COR-L47 (cell line): ENCODE results near the gene PHF19.

Experiments
- DNase-seq: peaks from one replicate; lab custom pipeline; 2025; lab: John Stamatoyannopoulos, UW

PHF19 gene

DNA sequence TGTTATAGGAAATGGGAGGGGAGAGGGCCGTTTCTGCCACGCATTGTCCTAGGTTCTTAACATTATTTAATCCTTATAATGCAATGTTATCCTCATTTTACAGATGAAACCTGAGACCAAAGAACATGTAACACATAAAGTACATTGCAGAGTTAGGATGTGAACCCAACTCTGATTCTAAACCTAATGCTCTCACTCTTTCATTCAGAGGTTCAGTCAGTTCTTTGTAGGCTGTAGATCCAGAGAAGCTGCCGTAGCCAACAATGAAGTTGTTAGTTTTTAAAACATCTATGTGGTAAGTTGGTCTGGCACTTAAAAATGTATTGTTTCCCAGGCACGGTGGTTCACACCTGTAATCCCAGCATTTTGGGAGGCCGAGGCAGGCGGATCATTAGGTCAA lies 23.8 kb downstream of the PHF19 start:
- DNase-seq: no peak

GRCh38 chr9:120852240-120853010 lies 24.6 kb downstream of the PHF19 start:
- DNase-seq: no peak

GRCh38 chr9:120851449-120851848 lies 25.5 kb downstream of the PHF19 start:
- no peak for DNase-seq

DNA sequence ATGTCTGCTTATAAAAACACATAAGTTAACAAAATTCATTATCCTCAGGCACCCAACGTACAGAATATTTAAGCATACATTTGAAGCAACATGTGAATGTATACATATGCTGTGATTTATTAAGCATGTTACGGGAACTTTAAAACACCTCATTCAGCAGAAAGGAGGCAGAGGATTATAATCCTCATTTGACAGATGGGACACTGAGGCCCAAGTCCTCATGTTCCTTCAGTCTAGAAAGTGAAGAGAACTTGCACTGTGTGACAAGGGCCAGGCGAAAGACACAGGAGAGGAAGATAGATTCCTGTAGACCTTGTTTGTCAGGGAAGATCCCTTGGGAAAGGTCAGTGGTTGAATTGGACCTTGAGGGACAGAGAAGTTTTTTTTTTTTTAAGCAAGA lies 26.7 kb downstream of the PHF19 start:
- DNase-seq: no peak

- DNase-seq: no peak
Measured at GRCh38 chr9:120846906-120847305, 30.1 kb downstream of the PHF19 start.

GRCh38 chr9:120846251-120846889 lies 30.6 kb downstream of the PHF19 start:
- DNase-seq: no peak

DNA sequence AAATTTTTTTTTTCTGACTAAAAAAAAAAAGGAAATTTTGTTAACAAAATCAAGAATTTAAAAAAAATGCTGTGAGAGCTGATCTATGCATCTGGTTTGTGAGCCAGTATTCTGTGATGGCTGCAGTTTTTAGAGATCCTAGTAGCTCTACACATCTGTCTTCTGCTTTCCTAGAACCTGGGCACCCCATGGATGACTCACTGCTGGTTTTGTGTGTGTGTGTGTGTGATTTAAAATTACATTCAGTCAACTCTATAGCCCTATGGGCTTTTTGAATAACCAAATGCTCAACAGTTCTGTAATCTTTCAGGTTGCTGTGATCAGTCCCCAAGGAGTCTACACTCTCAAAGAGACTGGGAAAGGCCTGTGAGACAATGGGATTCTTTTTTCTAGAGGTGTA lies 31.7 kb downstream of the PHF19 start:
- DNase-seq: no peak

DNA sequence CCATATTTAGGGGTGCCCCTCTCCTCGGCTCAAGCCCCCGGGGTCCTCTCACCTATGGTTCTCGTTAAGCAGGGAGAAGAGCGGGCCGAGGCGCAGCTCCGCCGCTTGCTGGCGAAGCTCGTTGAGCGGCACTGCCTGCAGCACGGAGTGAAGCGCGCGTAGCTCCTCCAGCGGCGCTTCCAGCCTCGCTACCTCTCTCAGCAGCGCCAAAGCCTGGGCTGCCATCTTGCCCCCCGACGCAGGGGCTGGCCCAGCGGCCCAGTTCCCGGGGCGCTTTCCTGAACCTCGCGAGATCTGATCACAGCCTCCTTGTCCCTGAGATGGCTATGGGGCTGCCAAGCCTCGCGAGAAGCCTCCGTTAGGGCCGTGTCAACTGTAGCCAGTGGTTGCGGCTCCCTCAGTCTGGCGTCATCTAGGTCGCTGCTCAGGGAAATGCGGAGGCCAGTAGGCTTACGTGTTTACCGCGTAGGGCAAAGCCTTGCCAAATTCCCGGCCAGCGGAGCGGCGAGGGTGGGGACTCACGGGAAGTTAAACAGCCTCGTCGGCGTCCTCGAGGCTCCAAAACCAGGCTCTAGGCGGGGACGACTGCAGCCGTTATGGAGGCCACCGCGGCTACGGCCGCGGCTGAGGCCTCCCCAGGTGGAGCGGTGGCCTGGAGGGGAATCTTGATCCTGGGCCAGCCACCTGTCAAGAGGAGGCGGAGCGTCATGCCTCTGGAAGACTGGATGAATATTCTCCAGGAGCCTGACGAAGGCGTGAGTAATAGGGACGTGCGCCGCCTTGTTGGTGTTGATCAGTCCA lies 34.1 kb downstream of the PHF19 start, which contains the start of gene PSMD5:
Gene PSMD5 (minus strand): TSS at position 238 of the 801 bp plus-strand sequence. CDS start 13 bp downstream, at position 225.
- peak; percentile 99 for DNase-seq

DNA sequence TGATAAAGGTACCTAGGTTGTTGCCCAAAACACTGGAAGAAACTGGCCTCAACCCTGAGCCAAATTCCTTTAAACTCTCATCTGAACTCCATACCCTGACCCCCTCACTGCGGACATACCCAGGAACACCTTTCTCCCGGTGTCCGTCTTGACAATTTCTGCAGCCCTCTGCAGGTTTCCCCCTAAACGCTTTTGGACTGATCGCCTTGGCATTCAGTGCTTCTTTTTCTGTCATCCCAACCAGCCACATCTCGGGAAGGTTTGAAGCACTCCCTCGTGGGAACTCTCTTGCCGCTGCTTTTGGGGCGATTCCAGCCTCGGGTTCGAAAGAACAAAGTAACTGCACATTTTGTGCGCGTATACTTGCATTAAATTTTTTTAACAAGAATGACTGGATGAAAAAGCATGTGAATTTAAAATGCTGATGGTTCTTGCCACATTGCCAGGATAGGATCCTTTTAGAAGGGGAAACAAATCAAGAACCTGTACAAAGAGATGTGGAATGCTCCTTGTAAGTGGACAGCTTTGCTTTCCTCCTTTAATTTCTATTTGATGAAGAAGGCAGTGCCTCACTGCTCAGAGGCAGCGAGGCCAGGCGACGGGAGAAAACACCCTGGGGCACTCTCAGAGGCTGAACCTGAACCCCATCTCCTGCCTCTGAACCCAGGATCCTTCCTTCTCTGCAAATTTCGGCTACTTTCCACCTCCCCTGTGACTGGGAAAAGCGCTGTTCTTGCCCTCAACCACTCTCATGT lies 34.9 kb downstream of the PHF19 start:
- no peak for DNase-seq

GRCh38 chr9:120839146-120839545 lies 37.8 kb downstream of the PHF19 start:
- DNase-seq: no peak

- DNase-seq: no peak
Measured at GRCh38 chr9:120837921-120838320, 39.1 kb downstream of the PHF19 start.

- DNase-seq: no peak
Measured at GRCh38 chr9:120833325-120833724, 43.7 kb downstream of the PHF19 start.

DNA sequence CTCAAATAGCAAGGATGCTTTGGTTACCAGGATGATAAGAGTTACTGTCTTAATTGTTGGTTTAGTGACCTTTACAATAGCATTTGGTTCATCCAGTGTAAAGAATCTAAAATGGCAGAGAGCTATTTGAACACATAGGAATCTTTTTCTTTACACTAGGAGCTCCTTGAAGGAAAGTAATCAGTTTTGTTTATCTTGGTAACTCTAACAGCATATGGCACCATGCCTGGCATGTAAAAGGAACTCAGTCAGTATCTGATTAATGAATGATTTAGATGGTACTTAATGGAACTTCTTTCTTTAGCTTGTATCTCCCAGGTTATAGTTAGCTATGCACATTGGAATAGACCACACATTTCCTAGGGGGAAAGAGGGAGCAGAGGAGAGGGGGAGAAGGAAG lies 44.2 kb downstream of the PHF19 start:
- no peak for DNase-seq

DNA sequence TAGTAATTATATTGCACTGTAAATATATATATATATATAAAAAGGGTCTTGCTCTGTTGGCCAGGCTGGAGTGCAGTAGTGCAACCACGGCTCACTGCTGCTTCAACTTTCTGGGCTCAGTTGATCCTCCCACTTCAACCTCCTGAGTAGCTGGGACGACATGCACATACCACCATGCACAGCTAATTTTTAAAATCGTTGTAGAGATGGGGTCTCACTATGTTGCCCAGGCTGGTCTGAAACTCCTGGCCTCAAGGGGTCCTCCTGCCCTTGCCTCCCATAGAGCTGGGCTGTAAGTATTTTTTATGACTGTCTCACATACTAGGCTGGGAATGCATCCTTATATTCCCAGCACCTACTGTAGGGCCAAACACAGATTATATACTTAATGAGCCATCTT lies 46.1 kb downstream of the PHF19 start:
- no peak for DNase-seq

- DNase-seq: no peak
Measured at GRCh38 chr9:120830151-120830550, 46.8 kb downstream of the PHF19 start.

DNA sequence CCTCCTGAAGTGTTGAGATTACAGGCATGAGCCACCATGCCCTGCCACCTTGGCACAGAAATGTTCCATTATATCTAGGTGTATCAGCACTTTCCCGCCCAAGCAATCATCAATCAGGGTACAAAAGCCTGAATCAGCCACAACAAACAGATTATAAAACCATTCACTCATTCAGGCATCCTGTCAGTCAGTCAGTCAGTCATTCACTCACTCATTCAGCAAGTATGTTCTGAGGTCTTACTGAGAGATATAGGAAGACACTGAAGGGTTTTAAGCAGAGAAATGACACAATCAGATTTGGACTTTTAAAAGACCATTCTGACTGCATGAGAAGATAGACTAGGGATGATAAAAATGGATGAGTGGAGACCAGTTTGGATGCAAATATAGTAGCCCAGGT lies 47.3 kb downstream of the PHF19 start:
- DNase-seq: no peak

- DNase-seq: no peak
Measured at GRCh38 chr9:120820095-120820494, 56.9 kb downstream of the PHF19 start.

DNA sequence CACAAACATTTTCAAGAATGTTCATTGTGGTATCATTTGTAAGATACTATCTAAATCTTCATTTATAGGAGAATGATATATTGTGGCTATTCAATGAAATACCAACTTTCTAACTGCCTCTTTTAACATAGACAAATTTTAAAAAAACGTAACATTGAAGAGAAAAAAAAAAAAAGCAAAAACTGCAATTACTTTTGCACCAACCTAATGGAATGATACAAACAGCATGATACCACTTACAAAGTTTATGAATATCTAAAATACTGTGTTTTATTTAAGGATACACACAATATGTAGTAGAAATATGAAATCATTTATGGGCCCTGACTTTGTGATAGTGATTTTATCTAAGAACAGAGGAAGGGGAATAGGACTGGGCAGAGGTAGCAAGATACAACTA lies 58.4 kb downstream of the PHF19 start:
- DNase-seq: no peak

- no peak for DNase-seq
Measured at GRCh38 chr9:120815075-120815474, 61.9 kb downstream of the PHF19 start.

DNA sequence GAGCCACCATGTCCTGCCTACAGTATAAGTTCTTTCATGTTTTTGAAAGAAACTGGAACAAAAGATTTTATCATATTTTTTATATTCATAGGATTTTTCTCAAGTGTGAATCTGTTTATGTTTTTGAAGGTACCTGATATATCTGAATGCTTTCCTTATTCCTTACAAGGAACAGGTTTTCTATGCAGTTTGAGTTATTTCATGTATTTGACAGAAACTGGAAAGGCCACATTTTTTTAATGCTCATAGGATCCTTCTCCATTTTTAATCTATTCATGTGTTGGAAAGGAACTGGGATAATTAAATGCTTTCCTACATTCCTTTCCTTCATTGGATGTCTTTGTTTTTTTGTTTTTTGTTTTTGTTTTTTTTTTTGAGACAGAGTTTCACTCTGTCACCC lies 68.1 kb downstream of the PHF19 start:
- no peak for DNase-seq

GRCh38 chr9:120807607-120808379 lies 69.2 kb downstream of the PHF19 start:
- no peak for DNase-seq
